B cell (primary cell): ENCODE results near the gene RSPH1.

Source experiments
- CTCF ChIP-seq: fragments of 200-600 bp; IDR thresholded peaks from one replicate; pipeline ENCODE4 v1.8.0; 2022; ENCODE audit warnings: antibody characterized with exemption, mild to moderate bottlenecking
- EZH2 ChIP-seq: IDR thresholded peaks from 2 replicates; pipeline ENCODE4 v1.6.1; 2012; ENCODE audit warnings: borderline replicate concordance, low read depth, mild to moderate bottlenecking, moderate library complexity, low read length; ENCODE audit not compliant: insufficient read depth, poor library complexity, severe bottlenecking

DNA sequence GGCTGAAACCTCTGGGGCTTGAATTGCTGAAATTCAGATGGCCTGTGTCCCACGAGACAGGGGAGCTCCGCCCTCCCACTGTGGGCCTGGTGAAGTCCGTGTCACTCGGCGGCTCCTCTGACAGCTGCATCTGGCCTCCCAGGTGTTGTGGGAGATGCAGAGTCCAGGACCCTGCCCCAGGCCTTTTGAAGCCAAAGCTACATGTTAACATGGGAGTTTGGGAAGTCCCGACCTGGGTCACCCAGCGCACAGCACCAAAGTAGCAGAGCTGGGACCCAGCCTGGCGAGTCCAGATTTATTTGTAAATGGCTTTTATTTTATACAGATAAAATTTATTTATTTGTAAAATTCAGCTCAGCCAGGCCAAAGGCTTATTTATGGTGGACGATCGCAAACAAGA is 46.6 kb upstream of the RSPH1 start:
- TF ChIP-seq CTCF (no peak), EZH2 (no peak)
